ENCODE data around the gene AKT1. TPM values are rescaled to one million over a fixed set of nuclear protein-coding genes. Genes with fewer than 3 reads are reported as not detected.
A peak's percentile ranks its signal among the peaks of the same experiment; 100 is the strongest.
"Not testable (repeated sequence)": the region's sequence is repeated elsewhere in the genome, so short reads cannot be mapped to it uniquely, and the experiment has no call there.

AKT1 gene
- polyA plus RNA-seq (ENCODE audit: low read depth in 6 of 6): 10 to 100 TPM in 5 of 6 donors, 1 to 10 TPM in 1; 6.3 to 22.0 (median 14.1) TPM

- peaks cover 61 to 68% (median 63%) of the 10 kb centered on the region in 3 donors for H3K4me1 Mint-ChIP-seq
- H3K36me3 Mint-ChIP-seq: no peaks in the 10 kb centered on the region
- H3K9me3 Mint-ChIP-seq: no peaks in the 10 kb centered on the region
- H3K4me3 Mint-ChIP-seq: peak within 1 kb of the TSS; percentile 79 to 94 (median 88)
- H3K27ac Mint-ChIP-seq: peak within 1 kb of the TSS in 4 of 6 donors; percentile 69 to 87 (median 80)
- DNase-seq (peak; percentile 47), ATAC-seq (ENCODE audit: low read depth in 2 of 2) (peak; percentile 36 to 39)
- no peaks in the 10 kb centered on the region for H3K27me3 Mint-ChIP-seq
Observed at GRCh38 chr14:104794993-104795780, at the start of gene AKT1. AKT1 (minus strand) TSS chr14:104795748; CDS start chr14:104792643, 3,105 bp downstream.

GRCh38 chr14:104845033-104845666 lies 49.6 kb upstream of the AKT1 start:
- Mint-ChIP-seq H3K4me1 (peaks cover 7 to 14% (median 12%) of the 10 kb centered on the region in 3 donors), H3K27me3 (peaks cover 39 to 84% (median 64%) of the 10 kb centered on the region in 3 donors)

GRCh38 chr14:104844306-104845032 lies 48.9 kb upstream of the AKT1 start:
- Mint-ChIP-seq H3K4me1 (peaks cover 7 to 14% (median 12%) of the 10 kb centered on the region in 3 donors), H3K27ac (no peak overlapping the region), H3K27me3 (peaks cover 39 to 85% (median 64%) of the 10 kb centered on the region in 3 donors), H3K9me3 (peaks cover 0 to 4% (median 0%) of the 10 kb centered on the region in 7 donors), H3K36me3 (peaks cover 0 to 6% of the 10 kb centered on the region in 2 donors), H3K4me3 (peak overlapping the region in 5 of 8 donors; percentile 35 to 65 (median 61))
- DNase-seq (no peak), ATAC-seq (ENCODE audit: low read depth in 2 of 2) (no peak)

More at GRCh38 chr14:104845033-104845666, 49.6 kb upstream of the AKT1 start:
- Mint-ChIP-seq H3K9me3 (peaks cover 0 to 4% (median 0%) of the 10 kb centered on the region in 7 donors), H3K4me3 (peak overlapping the region in 2 of 8 donors; percentile 42 to 63), H3K27ac (no peak overlapping the region), H3K36me3 (peaks cover 0 to 6% of the 10 kb centered on the region in 2 donors)
- no peak for ATAC-seq (ENCODE audit: low read depth in 2 of 2)
- DNase-seq: no peak

- DNase-seq (no peak), ATAC-seq (ENCODE audit: low read depth in 2 of 2) (no peak)
- Mint-ChIP-seq H3K36me3 (peaks cover 0 to 6% of the 10 kb centered on the region in 2 donors), H3K4me1 (peaks cover 7 to 14% (median 12%) of the 10 kb centered on the region in 3 donors), H3K27me3 (peaks cover 39 to 92% (median 64%) of the 10 kb centered on the region in 3 donors), H3K9me3 (peaks cover 0 to 4% (median 0%) of the 10 kb centered on the region in 7 donors), H3K4me3 (peak overlapping the region in 6 of 8 donors; percentile 56 to 75 (median 64)), H3K27ac (peak overlapping the region in 1 of 6 donors; percentile 69)
Observed at GRCh38 chr14:104843442-104844305, 48.1 kb upstream of the AKT1 start.

- H3K27ac Mint-ChIP-seq: no peak overlapping the region
- H3K36me3 Mint-ChIP-seq: peaks cover 0 to 6% of the 10 kb centered on the region in 2 donors
- H3K27me3 Mint-ChIP-seq: peaks cover 35 to 92% (median 64%) of the 10 kb centered on the region in 3 donors
- DNase-seq (no peak), ATAC-seq (ENCODE audit: low read depth in 2 of 2) (no peak)
- H3K9me3 Mint-ChIP-seq: peaks cover 0 to 1% (median 0%) of the 10 kb centered on the region in 7 donors
- peaks cover 7 to 14% (median 12%) of the 10 kb centered on the region in 3 donors for H3K4me1 Mint-ChIP-seq
- no peak overlapping the region for H3K4me3 Mint-ChIP-seq
Observed at GRCh38 chr14:104843006-104843405, 47.5 kb upstream of the AKT1 start.

GRCh38 chr14:104841730-104842129 lies 46.2 kb upstream of the AKT1 start:
- H3K4me3 Mint-ChIP-seq: no peak overlapping the region
- DNase-seq: no peak
- no peak for ATAC-seq (ENCODE audit: low read depth in 2 of 2)
- H3K27me3 Mint-ChIP-seq: peaks cover 33 to 82% (median 60%) of the 10 kb centered on the region in 3 donors
- H3K4me1 Mint-ChIP-seq: peaks cover 7 to 14% (median 12%) of the 10 kb centered on the region in 3 donors
- peaks cover 0 to 4% of the 10 kb centered on the region in 2 donors for H3K36me3 Mint-ChIP-seq
- H3K27ac Mint-ChIP-seq: peak overlapping the region in 1 of 6 donors; percentile 3
- H3K9me3 Mint-ChIP-seq: peaks cover 0 to 3% (median 0%) of the 10 kb centered on the region in 7 donors

GRCh38 chr14:104836171-104836935 lies 40.8 kb upstream of the AKT1 start:
- H3K9me3 Mint-ChIP-seq; DNase-seq; H3K4me1 Mint-ChIP-seq; H3K4me3 Mint-ChIP-seq; ATAC-seq (ENCODE audit: low read depth in 2 of 2); H3K27ac Mint-ChIP-seq; H3K36me3 Mint-ChIP-seq: not testable (repeated sequence)
- peaks cover 5 to 28% (median 7%) of the 10 kb centered on the region in 3 donors for H3K27me3 Mint-ChIP-seq

- Mint-ChIP-seq H3K9me3 (no peaks in the 10 kb centered on the region), H3K27ac (no peak overlapping the region), H3K36me3 (no peaks in the 10 kb centered on the region), H3K4me1 (peaks cover 13 to 16% (median 14%) of the 10 kb centered on the region in 3 donors), H3K4me3 (no peak overlapping the region), H3K27me3 (peaks cover 0 to 7% (median 1%) of the 10 kb centered on the region in 3 donors)
- ATAC-seq (ENCODE audit: low read depth in 2 of 2): no peak
- DNase-seq: no peak
Observed at GRCh38 chr14:104830781-104831180, 35.2 kb upstream of the AKT1 start.

GRCh38 chr14:104827177-104828055 lies 31.9 kb upstream of the AKT1 start:
- H3K9me3 Mint-ChIP-seq: peaks cover 0 to 8% (median 4%) of the 10 kb centered on the region in 7 donors
- peaks cover 0 to 8% of the 10 kb centered on the region in 2 donors for H3K36me3 Mint-ChIP-seq
- peak overlapping the region; percentile 75 to 93 (median 87) for H3K4me3 Mint-ChIP-seq
- H3K27me3 Mint-ChIP-seq: peaks cover 8 to 23% (median 19%) of the 10 kb centered on the region in 3 donors
- peak overlapping the region in 1 of 6 donors; percentile 92 for H3K27ac Mint-ChIP-seq
- H3K4me1 Mint-ChIP-seq: peaks cover 19 to 32% (median 28%) of the 10 kb centered on the region in 3 donors
- ATAC-seq (ENCODE audit: low read depth in 2 of 2): peak; percentile 75 to 81
- DNase-seq: peak; percentile 66

GRCh38 chr14:104826861-104827176 lies 31.3 kb upstream of the AKT1 start:
- Mint-ChIP-seq H3K4me3 (peak overlapping the region; percentile 75 to 93 (median 87)), H3K27me3 (peaks cover 8 to 23% (median 19%) of the 10 kb centered on the region in 3 donors), H3K9me3 (peaks cover 0 to 8% (median 4%) of the 10 kb centered on the region in 7 donors), H3K36me3 (peaks cover 0 to 8% of the 10 kb centered on the region in 2 donors), H3K27ac (peak overlapping the region in 2 of 6 donors; percentile 24 to 92), H3K4me1 (peaks cover 19 to 32% (median 28%) of the 10 kb centered on the region in 3 donors)
- DNase-seq: no peak
- ATAC-seq (ENCODE audit: low read depth in 2 of 2): no peak

Data from naive B cell (primary cell).